Measurements from ENCODE around the gene SRP68.

The SRP68 gene

GRCh38 chr17:76119409-76120371, 47.4 kb upstream of the SRP68 start:
- TF ChIP-seq ZFP3 (CRISPR knock-in tag; IDR thresholded peaks at IDR 0.05) (no peak), BACH2 (CRISPR knock-in tag; IDR thresholded peaks at IDR 0.05; ENCODE audit: borderline replicate concordance) (no peak), TSHZ2 (CRISPR knock-in tag; IDR thresholded peaks at IDR 0.05) (no peak), ZNF565 (CRISPR knock-in tag; conservative IDR thresholded peaks at IDR 0.05; ENCODE audit: low read depth) (no peak), PATZ1 (CRISPR knock-in tag; IDR thresholded peaks at IDR 0.05; ENCODE audit: borderline replicate concordance) (no peak), POU6F1 (CRISPR knock-in tag; IDR thresholded peaks at IDR 0.05; ENCODE audit: borderline replicate concordance, low read depth) (no peak), GLIS3 (CRISPR knock-in tag; IDR thresholded peaks at IDR 0.05) (no peak), TCF4 (CRISPR knock-in tag; IDR thresholded peaks at IDR 0.05; ENCODE audit: borderline replicate concordance) (no peak), ZNF8 (CRISPR knock-in tag; IDR thresholded peaks at IDR 0.05) (no peak), CREB5 (CRISPR knock-in tag; IDR thresholded peaks at IDR 0.05; ENCODE audit: low read depth) (no peak), ESRRG (CRISPR knock-in tag; IDR thresholded peaks at IDR 0.05) (no peak), CSRNP3 (CRISPR knock-in tag; IDR thresholded peaks at IDR 0.05) (no peak), CSDC2 (CRISPR knock-in tag; IDR thresholded peaks at IDR 0.05) (no peak), OSR1 (CRISPR knock-in tag; IDR thresholded peaks at IDR 0.05) (no peak), RARB (CRISPR knock-in tag; IDR thresholded peaks at IDR 0.05) (no peak), SNAI2 (CRISPR knock-in tag; IDR thresholded peaks at IDR 0.05) (no peak), PPARA (CRISPR knock-in tag; IDR thresholded peaks at IDR 0.05; ENCODE audit: borderline replicate concordance) (no peak), ARNTL (CRISPR knock-in tag; IDR thresholded peaks at IDR 0.05; ENCODE audit: borderline replicate concordance, low read depth) (no peak), ZNF70 (CRISPR knock-in tag; IDR thresholded peaks at IDR 0.05) (no peak)
- no peak for ATAC-seq

GRCh38 chr17:76115138-76115754, 42.9 kb upstream of the SRP68 start:
- no peak for TF ChIP-seq PPARA (CRISPR knock-in tag; IDR thresholded peaks at IDR 0.05; ENCODE audit: borderline replicate concordance)
- TF ChIP-seq TCF4 (CRISPR knock-in tag; IDR thresholded peaks at IDR 0.05; ENCODE audit: borderline replicate concordance): no peak
- TF ChIP-seq ZC3H10 (CRISPR knock-in tag; IDR thresholded peaks at IDR 0.05): no peak
- no peak for ATAC-seq
